Keratinocyte (primary cell): ENCODE measurements around the gene MYLK4.

Experiments
- EZH2 ChIP-seq: IDR thresholded peaks from one replicate; pipeline ENCODE4 v1.6.1; 2012; ENCODE audit warnings: inconsistent platforms, mild to moderate bottlenecking, low read length, moderate library complexity
- TF ChIP-seq, protein P1 (sequence below), 3 experiments: IDR thresholded peaks in 1 of 3; conservative IDR thresholded peaks in 1 of 3; optimal IDR thresholded peaks in 1 of 3; 2 replicates in 2 of 3; 3 replicates in 1 of 3; pipeline versions ENCODE3 to v1.5.1; 2011; ENCODE audit warnings: low read length in 3 of 3, mild to moderate bottlenecking in 3 of 3, moderate library complexity in 2 of 3, control low read depth in 1 of 3, inconsistent platforms in 1 of 3; ENCODE audit not compliant: insufficient read depth in 2 of 3; ENCODE audit errors: extremely low read depth in 1 of 3

DNA sequence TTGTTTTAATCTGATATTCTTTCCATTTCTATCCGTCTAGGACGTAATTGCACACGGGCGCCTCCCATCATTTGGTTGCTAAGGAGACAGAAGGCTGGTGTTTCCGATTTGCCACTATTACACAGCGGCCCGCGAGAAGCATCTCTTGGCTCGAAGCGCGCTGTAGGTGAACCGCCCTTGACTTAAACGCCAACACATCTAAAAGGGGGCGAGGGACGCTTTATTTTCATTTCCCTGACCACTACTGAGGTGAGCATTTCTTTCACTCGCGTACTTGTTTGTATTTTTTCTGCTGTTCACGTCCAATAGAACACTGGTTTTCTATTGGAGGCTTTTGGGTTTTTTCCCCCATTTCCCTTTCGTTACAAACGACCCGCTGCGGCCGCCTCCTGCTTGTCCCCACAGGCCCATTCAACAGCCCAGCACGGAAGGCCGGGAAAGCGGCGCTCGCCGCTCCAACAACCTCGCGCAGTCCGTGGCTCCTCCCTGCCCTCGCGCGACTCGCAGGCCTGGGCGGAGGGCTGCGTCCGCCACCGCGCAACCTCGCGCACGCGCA, 14.0 kb upstream of the MYLK4 start:
- TF ChIP-seq, protein P1, sequence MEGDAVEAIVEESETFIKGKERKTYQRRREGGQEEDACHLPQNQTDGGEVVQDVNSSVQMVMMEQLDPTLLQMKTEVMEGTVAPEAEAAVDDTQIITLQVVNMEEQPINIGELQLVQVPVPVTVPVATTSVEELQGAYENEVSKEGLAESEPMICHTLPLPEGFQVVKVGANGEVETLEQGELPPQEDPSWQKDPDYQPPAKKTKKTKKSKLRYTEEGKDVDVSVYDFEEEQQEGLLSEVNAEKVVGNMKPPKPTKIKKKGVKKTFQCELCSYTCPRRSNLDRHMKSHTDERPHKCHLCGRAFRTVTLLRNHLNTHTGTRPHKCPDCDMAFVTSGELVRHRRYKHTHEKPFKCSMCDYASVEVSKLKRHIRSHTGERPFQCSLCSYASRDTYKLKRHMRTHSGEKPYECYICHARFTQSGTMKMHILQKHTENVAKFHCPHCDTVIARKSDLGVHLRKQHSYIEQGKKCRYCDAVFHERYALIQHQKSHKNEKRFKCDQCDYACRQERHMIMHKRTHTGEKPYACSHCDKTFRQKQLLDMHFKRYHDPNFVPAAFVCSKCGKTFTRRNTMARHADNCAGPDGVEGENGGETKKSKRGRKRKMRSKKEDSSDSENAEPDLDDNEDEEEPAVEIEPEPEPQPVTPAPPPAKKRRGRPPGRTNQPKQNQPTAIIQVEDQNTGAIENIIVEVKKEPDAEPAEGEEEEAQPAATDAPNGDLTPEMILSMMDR (optimal IDR thresholded peaks at IDR 0.05 in 1 of 3, IDR thresholded peaks at IDR 0.05 in 1 of 3, conservative IDR thresholded peaks at IDR 0.05 in 1 of 3; ENCODE audit: extremely low read depth in 1 of 3, insufficient read depth in 2 of 3, low read length in 3 of 3), result no peak
- no peak for TF ChIP-seq EZH2
